Measurements from ENCODE around the gene PRKN. TPM values are rescaled to one million over a fixed set of nuclear protein-coding genes. Genes with fewer than 3 reads are reported as not detected.

Gene PRKN
- total RNA-seq, 1 experiment from 2014 or later = 2.0 TPM

- Histone ChIP-seq H3K4me1 (ENCODE audit: insufficient read depth, low read length) (no peaks in the 10 kb centered on the region), H3K27me3 (ENCODE audit: insufficient read depth, low read length) (no peaks in the 10 kb centered on the region), H2AK5ac (ENCODE audit: insufficient read length, low read length) (no peak overlapping the region), H2BK20ac (ENCODE audit: low read depth, low read length, poor library complexity, severe bottlenecking) (no peak overlapping the region), H4K8ac (replicated peaks; ENCODE audit: insufficient read length, low read depth, low read length) (no peak overlapping the region), H3K79me1 (ENCODE audit: insufficient read depth, low read depth, low read length, poor library complexity, severe bottlenecking) (no peaks in the 10 kb centered on the region), H2BK15ac (ENCODE audit: low read depth, low read length) (no peak overlapping the region), H3K23ac (ENCODE audit: insufficient read length, low read depth, low read length) (no peak overlapping the region), H3K9ac (ENCODE audit: extremely low read depth, insufficient read length, low read length) (no peak overlapping the region), H4K20me1 (ENCODE audit: control insufficient read depth, insufficient read depth, insufficient read length) (no peaks in the 10 kb centered on the region), H4K91ac (ENCODE audit: insufficient read length, low read depth, low read length) (no peak overlapping the region), H3K14ac (ENCODE audit: insufficient read depth, low read length) (no peak overlapping the region), H3T11ph (ENCODE audit: low read length) (no peak overlapping the region), H3K79me2 (ENCODE audit: insufficient read depth, low read length) (no peaks in the 10 kb centered on the region), H4K5ac (ENCODE audit: insufficient read length, low read depth, low read length) (no peak overlapping the region), H2BK5ac (ENCODE audit: insufficient read length, low read length) (no peak overlapping the region), H2AFZ (ENCODE audit: low read length) (no peak overlapping the region), H3K27ac (ENCODE audit: insufficient read length, low read depth, low read length) (no peak overlapping the region), H2BK120ac (ENCODE audit: low read depth, low read length, poor library complexity, severe bottlenecking) (no peak overlapping the region), H3K56ac (ENCODE audit: insufficient read length, low read depth, low read length) (no peak overlapping the region), H3K18ac (ENCODE audit: insufficient read length, low read depth, low read length) (no peak overlapping the region), H3K23me2 (ENCODE audit: insufficient read length, low read depth, low read length, poor library complexity, severe bottlenecking) (no peaks in the 10 kb centered on the region), H3K4ac (ENCODE audit: low read depth, low read length) (no peak overlapping the region), H2BK12ac (ENCODE audit: insufficient read length, low read depth, low read length) (no peak overlapping the region), H3K4me2 (ENCODE audit: insufficient read depth, insufficient read length, low read length) (no peak overlapping the region), H3K9me3 (ENCODE audit: control insufficient read depth, low read depth, low read length) (no peaks in the 10 kb centered on the region)
- H3K27ac Mint-ChIP-seq = peak overlapping the region in 1 of 3 experiments; percentile 35; a peak in 1 of 7 replicates
- no peaks in the 10 kb centered on the region; the same call in 1 of the 2 replicates for H3K27me3 Mint-ChIP-seq (ENCODE audit: low read depth)
- DNase-seq = no peak
- TF ChIP-seq CTCF (conservative IDR thresholded peaks at IDR 0.05) = no peak
- H3K4me3 Mint-ChIP-seq = no peak overlapping the region
- H3K9me3 Mint-ChIP-seq = no peaks in the 10 kb centered on the region
- WGBS (ENCODE audit: extremely low coverage, insufficient read length, low lambda C conversion rate) = no CpG with 5 or more reads among the region's 3 CpGs
- H3K4me1 Mint-ChIP-seq = no peaks in the 10 kb centered on the region
- H3K36me3 Mint-ChIP-seq (ENCODE audit: insufficient read depth in 1 of 3, low read depth in 3 of 3) = no peaks in the 10 kb centered on the region
Observed at GRCh38 chr6:161921602-161922395, 805.8 kb downstream of the PRKN start.
